ENCODE data around the gene STON2. TPM values are rescaled to one million over a fixed set of nuclear protein-coding genes. Genes with fewer than 3 reads are reported as not detected.
A peak's percentile ranks its signal among the peaks of the same experiment; 100 is the strongest.

The STON2 gene
- polyA plus RNA-seq, 1 donor, result 62.3 TPM

DNA sequence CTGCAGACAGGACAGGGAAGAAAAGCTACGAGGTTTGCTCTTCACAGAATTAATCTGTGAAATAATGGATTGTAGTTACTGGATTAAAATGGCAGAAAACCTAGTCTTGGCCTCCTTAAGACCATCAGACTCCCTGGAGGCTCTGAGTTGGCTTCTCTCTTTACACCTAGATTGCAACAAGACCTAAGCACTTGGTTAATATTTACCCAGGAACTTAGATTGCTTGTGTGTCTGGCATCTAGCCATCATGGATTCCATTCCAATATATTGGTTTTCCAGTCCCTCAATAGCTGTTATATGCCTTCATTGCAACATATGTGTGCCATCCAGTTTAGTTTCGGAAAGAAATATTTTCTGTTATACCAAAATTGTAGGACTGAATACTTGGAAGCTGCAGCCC is 177.4 kb downstream of the STON2 start:
- no peak for DNase-seq

DNA sequence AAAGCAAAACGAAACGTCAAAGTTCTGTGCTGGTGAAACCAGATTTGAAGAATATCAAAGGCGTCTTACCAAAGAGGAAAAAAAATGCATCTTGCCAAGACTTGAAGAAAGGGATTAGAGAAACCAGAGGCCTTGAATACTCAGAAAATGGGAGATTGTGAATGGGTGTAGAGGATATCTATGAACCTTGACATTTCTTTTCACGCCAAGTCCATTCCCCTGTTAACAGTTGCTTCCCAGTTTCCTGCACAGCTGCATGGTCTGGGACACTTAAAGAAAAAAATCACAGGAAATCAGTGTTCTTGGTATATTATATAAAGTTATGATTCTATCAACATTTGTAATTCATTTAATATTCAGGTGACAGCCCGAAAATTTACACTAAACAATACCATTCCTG is 178.0 kb downstream of the STON2 start:
- no peak for DNase-seq

DNA sequence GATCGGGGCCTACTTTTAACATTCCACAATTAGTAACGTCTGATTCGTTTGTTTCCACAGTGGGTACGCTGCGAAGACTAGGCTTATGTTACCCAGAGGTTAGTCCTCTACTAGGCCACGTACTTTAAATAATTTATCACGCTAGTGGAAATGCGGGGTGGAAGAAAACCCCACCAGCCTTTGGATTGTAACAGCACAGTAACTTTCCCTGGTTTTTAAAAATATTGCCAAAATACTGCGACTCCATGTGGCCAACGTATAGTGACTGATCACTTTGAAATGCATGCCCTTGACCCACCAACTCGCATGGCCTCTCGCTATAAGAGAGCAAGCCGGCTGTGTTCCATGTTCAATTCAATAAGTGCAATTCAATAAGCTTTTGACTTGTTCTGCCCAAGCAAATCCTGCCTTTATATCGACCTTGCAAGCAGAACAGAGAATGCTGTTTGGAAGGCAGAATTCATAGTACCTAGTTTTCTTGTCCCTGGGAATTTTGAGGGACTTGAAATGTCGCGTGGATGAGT is 178.5 kb downstream of the STON2 start:
- DNase-seq, result no peak

DNA sequence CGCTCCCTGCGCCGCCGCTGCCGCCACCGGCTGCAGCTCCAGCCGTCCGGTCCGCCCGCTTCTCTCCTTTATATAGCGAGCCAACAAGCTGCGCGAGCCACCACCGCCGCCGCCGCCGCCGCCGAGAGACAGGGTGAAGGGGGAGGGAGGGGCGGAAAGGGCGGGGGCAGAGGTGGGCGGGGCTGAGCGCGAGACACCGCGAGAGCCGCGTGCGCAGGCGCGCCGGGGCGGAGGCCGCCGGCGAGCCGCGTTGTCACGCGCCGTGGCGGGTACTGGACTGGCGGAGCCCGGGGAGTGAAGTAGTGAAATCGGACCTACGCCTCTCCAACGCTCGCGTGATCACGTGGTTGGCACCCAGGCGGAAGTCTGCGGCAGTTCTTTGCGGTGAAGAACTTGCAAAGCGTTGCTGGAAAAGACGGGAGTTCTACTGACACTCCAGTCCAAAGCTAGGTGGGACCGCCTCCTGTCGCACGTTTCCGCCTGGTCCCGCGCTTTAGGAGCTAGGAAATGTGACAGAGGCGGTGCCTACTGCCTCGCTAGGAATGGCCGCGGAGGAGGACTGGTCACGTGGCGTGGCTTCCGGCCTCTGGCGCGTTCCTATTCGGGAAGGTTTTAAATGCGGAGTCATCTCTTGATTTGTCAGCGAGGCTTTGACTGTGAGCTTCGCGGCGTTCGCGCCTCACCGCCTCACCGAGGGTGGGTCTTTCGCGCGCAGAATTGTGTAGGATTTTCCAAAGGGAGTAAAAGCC is 179.1 kb downstream of the STON2 start, which contains the start of gene GTF2A1:
Gene GTF2A1, minus strand, starts transcription at position 130 of the 749 bp plus-strand sequence. CDS start 441 bp downstream, outside the sequence.
- peak; percentile 94 for DNase-seq

GRCh38 chr14:81220580-81220829 is 179.6 kb downstream of the STON2 start:
- no peak for DNase-seq

GRCh38 chr14:81219759-81220579 is 180.2 kb downstream of the STON2 start:
- DNase-seq, result peak; percentile 25

DNA sequence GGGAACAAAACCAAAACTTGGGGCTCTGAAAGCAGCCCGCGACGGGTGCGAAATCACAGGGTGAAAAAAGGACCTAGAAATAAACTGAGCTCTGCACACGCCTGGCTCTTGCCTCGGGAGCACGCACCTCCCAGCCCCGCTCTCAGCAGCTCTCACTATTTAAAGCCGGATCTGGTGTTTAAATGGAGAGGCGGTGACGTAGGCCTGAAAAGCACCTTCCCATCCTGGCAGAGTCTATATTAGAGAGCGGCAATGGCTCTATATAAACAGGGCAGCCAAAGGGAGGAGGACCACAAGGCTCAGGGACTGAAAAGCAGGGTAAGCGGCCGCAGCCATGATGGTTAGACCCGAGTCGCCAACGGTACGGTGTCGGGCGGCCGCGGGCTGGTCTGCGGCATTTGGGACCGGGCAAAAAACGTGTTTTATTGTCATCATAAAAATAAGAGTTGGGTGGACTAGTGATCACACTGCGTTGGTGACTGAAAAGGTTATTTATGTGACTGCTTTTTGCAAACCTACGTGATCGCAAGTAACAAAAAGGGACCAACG is 180.8 kb downstream of the STON2 start:
- DNase-seq, result peak; percentile 95

- DNase-seq, result no peak
Observed at GRCh38 chr14:81211844-81212243, 188.3 kb downstream of the STON2 start.

Other genes with a start within 250 kb of the STON2 start
- gene GTF2A1, start 179.4 kb downstream of the STON2 start, polyA plus RNA-seq (ENCODE audit: insufficient read length), result 44.7 TPM
- 89.2 TPM for gene SEL1L, start 133.5 kb upstream of the STON2 start, polyA plus RNA-seq (ENCODE audit: insufficient read length)